GM23338 (cell line): ENCODE results near the gene EPB41L5. TPM values are rescaled to one million over a fixed set of nuclear protein-coding genes. Genes with fewer than 3 reads are reported as not detected.
A peak's percentile ranks its signal among the peaks of the same experiment; 100 is the strongest.

Experiments used
- ATAC-seq: fragments of 200-7000 bp; cut with Tn5 transposase; 3 replicates; pipeline ENCODE4 v1.9.1; 2020
- DNase-seq: peaks from one replicate; pipeline ENCODE4 v3.0.0-alpha.2; 2015; ENCODE audit warnings: low spot score
- H2AFZ ChIP-seq: fragments of 200-600 bp; sonication (generic); 2 replicates; pipeline ENCODE4 v1.8.0; 2016; ENCODE audit warnings: antibody characterized with exemption, mild to moderate bottlenecking, moderate library complexity
- H3F3A ChIP-seq: fragments of 200-600 bp; sonication (generic); replicated peaks from 2 replicates; pipeline ENCODE4 v1.8.0; 2017; ENCODE audit warnings: antibody characterized with exemption, mixed run types, low read depth
- H3K27ac ChIP-seq: fragments of 200-600 bp; sonication (generic); 2 replicates; pipeline ENCODE4 v1.6.1; 2016; ENCODE audit warnings: low read depth
- H3K27me3 ChIP-seq: fragments of 200-600 bp; sonication (generic); 2 replicates; pipeline ENCODE4 v1.8.0; 2016; ENCODE audit warnings: mild to moderate bottlenecking, mixed run types, moderate library complexity; ENCODE audit not compliant: insufficient read depth
- H3K36me3 ChIP-seq: fragments of 200-600 bp; sonication (generic); 2 replicates; pipeline ENCODE4 v1.8.0; 2016; ENCODE audit warnings: mild to moderate bottlenecking; ENCODE audit not compliant: insufficient read depth
- H3K4me1 ChIP-seq: fragments of 200-600 bp; sonication (generic); 2 replicates; pipeline ENCODE4 v1.8.0; 2016; ENCODE audit warnings: mild to moderate bottlenecking, moderate library complexity; ENCODE audit not compliant: insufficient read depth
- H3K4me2 ChIP-seq: fragments of 200-600 bp; sonication (generic); 2 replicates; pipeline ENCODE4 v1.7.1; 2017; ENCODE audit warnings: mixed run types
- H3K4me3 ChIP-seq: fragments of 200-600 bp; sonication (generic); 2 replicates; pipeline ENCODE4 v1.6.1; 2016; ENCODE audit warnings: mixed run types
- H3K79me2 ChIP-seq: fragments of 200-600 bp; sonication (generic); replicated peaks from 2 replicates; pipeline ENCODE4 v1.8.0; 2017; ENCODE audit warnings: mild to moderate bottlenecking; ENCODE audit not compliant: insufficient read depth
- H3K9me2 ChIP-seq: fragments of 200-600 bp; sonication (generic); 2 replicates; pipeline ENCODE4 v1.8.0; 2017; ENCODE audit not compliant: insufficient read depth
- H4K20me1 ChIP-seq: fragments of 200-600 bp; sonication (generic); replicated peaks from 2 replicates; pipeline ENCODE4 v1.8.0; 2017; ENCODE audit warnings: mild to moderate bottlenecking; ENCODE audit not compliant: insufficient read depth
- H3K27ac Mint-ChIP-seq: 2 replicates; pipeline ENCODE4 v1.8.0; 2020; ENCODE audit warnings: inconsistent platforms, mild to moderate bottlenecking, moderate library complexity, mixed read lengths
- H3K27me3 Mint-ChIP-seq: 3 replicates; pipeline ENCODE4 v1.8.0; 2022; ENCODE audit warnings: low read depth, mild to moderate bottlenecking, moderate library complexity, mixed read lengths, inconsistent platforms; ENCODE audit not compliant: insufficient read depth, poor library complexity
- H3K36me3 Mint-ChIP-seq: 3 replicates; pipeline ENCODE4 v1.8.0; 2021; ENCODE audit warnings: low read depth, mild to moderate bottlenecking, inconsistent platforms, moderate library complexity, mixed read lengths
- H3K4me1 Mint-ChIP-seq: 3 replicates; pipeline ENCODE4 v1.8.0; 2020; ENCODE audit warnings: mild to moderate bottlenecking, inconsistent platforms, mixed read lengths
- H3K4me3 Mint-ChIP-seq: 3 replicates; pipeline ENCODE4 v1.8.0; 2021; ENCODE audit warnings: moderate library complexity, mild to moderate bottlenecking, inconsistent platforms, mixed read lengths
- H3K9me3 Mint-ChIP-seq: 3 replicates; pipeline ENCODE4 v1.8.0; 2020; ENCODE audit warnings: moderate library complexity, mild to moderate bottlenecking, inconsistent platforms, mixed read lengths
- CREB1 ChIP-seq: fragments of 250-450 bp; sonication (Bioruptor Pico); IDR thresholded peaks from 2 replicates; pipeline ENCODE4 v1.5.0; 2020; ENCODE audit warnings: low read depth, mild to moderate bottlenecking, moderate library complexity
- EZH2 ChIP-seq: fragments of 200-600 bp; sonication (generic); IDR thresholded peaks from one replicate; pipeline ENCODE4 v1.8.0; 2017; ENCODE audit warnings: antibody characterized with exemption, mild to moderate bottlenecking, low read depth; ENCODE audit not compliant: unreplicated experiment
- JUNB ChIP-seq: IDR thresholded peaks from one replicate; pipeline ENCODE4 v1.6.1; 2016; ENCODE audit warnings: antibody characterized with exemption; ENCODE audit not compliant: unreplicated experiment
- POLR2AphosphoS5 ChIP-seq: IDR thresholded peaks from 2 replicates; pipeline ENCODE4 v1.6.1; 2016; ENCODE audit warnings: antibody characterized with exemption, low read depth
- STAT1 ChIP-seq: IDR thresholded peaks from one replicate; pipeline ENCODE4 v1.6.1; 2016; ENCODE audit warnings: antibody characterized with exemption; ENCODE audit not compliant: unreplicated experiment
- ZNF331 ChIP-seq: fragments of 250-450 bp; sonication (Bioruptor Pico); IDR thresholded peaks from 2 replicates; pipeline ENCODE4 v1.5.0; 2020; ENCODE audit warnings: low read depth, mild to moderate bottlenecking, moderate library complexity
- polyA plus RNA-seq: library from polyadenylated mRNA; unstranded; fragments of >200 nt; fragmentation: Nextera tagmentation; extraction: Ambion mirVana; gene quantifications from 2 replicates; pipeline ENCODE4 v1.2.1, GENCODE V29; 2016
- total RNA-seq: library from RNA; depleted of rRNA; stranded (reverse); fragments of >200 nt; shearing (Covaris generic); gene quantifications from 2 replicates; pipeline ENCODE4 v1.2.3, GENCODE V29; 2014
- TF ChIP-seq, protein P1 (sequence below): IDR thresholded peaks from one replicate; pipeline ENCODE4 v1.6.1; 2018; ENCODE audit warnings: antibody characterized with exemption; ENCODE audit not compliant: unreplicated experiment
- TF ChIP-seq, protein P2 (sequence below): IDR thresholded peaks from 2 replicates; pipeline ENCODE4 v1.6.1; 2016; ENCODE audit warnings: antibody characterized with exemption

The EPB41L5 gene
- total and polyA plus RNA-seq, 2 experiments from 2014 or later = 15.5 to 35.4 TPM

DNA sequence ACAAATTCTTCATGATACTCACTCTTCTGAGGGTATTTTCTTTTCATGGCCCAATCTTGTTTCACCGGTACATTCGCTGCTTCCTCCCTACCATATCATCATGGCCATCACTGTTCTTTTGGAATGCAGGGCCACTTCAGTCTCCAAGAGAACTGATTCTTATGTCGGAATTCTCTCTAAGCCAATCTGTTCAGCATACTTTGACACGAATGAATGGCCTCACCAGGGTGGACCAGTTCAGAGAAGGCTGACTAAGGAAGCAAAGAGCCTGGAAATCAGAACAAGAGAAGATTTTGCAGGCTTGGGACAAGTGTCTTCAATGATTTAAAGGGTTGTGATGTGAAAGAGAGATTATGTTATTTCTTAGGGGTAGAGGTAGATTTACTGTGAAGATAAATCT, 5.0 kb upstream of the EPB41L5 start (continued):
- TF ChIP-seq, protein P1, sequence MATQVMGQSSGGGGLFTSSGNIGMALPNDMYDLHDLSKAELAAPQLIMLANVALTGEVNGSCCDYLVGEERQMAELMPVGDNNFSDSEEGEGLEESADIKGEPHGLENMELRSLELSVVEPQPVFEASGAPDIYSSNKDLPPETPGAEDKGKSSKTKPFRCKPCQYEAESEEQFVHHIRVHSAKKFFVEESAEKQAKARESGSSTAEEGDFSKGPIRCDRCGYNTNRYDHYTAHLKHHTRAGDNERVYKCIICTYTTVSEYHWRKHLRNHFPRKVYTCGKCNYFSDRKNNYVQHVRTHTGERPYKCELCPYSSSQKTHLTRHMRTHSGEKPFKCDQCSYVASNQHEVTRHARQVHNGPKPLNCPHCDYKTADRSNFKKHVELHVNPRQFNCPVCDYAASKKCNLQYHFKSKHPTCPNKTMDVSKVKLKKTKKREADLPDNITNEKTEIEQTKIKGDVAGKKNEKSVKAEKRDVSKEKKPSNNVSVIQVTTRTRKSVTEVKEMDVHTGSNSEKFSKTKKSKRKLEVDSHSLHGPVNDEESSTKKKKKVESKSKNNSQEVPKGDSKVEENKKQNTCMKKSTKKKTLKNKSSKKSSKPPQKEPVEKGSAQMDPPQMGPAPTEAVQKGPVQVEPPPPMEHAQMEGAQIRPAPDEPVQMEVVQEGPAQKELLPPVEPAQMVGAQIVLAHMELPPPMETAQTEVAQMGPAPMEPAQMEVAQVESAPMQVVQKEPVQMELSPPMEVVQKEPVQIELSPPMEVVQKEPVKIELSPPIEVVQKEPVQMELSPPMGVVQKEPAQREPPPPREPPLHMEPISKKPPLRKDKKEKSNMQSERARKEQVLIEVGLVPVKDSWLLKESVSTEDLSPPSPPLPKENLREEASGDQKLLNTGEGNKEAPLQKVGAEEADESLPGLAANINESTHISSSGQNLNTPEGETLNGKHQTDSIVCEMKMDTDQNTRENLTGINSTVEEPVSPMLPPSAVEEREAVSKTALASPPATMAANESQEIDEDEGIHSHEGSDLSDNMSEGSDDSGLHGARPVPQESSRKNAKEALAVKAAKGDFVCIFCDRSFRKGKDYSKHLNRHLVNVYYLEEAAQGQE = no peak
- TF ChIP-seq EZH2 (no peak), POLR2AphosphoS5 (no peak)

DNA sequence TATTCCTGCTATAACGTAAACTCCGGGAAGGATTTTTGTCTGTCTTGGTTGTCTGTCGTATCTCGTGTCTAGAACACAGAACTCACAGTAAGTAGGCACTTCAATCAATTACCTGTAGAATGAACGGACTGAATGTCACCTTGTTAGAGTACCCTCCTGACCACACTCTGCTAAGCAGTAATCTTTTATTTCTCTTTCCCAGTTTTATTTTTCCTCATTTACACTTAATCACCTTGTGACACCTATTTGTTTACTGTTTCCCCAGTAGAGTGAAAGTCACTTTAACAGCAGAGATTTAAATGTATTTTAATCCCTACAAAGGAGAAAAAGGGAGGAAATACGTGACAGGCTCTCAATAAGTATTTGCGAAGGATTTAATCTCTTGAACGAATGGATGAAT, 514 bp upstream of the EPB41L5 start:
- no peaks in the 10 kb centered on the region for H3K9me3 Mint-ChIP-seq
- DNase-seq = no peak
- TF ChIP-seq STAT1 (no peak), EZH2 (no peak), JUNB (no peak)
- peaks cover 8% of the 10 kb centered on the region for H3K27me3 Mint-ChIP-seq
- H3K36me3 ChIP-seq = no peaks in the 10 kb centered on the region
- no peak overlapping the region for H3K27ac ChIP-seq
- H3K4me3 ChIP-seq = peak overlapping the region; percentile 58
- peaks cover 28% of the 10 kb centered on the region for H3K4me1 Mint-ChIP-seq
- peaks cover 7% of the 10 kb centered on the region; the same call in 2 of the 3 replicates for H3K36me3 Mint-ChIP-seq
- H4K20me1 ChIP-seq = no peaks in the 10 kb centered on the region
- peak overlapping the region; percentile 61 for H3K4me3 Mint-ChIP-seq
- no peaks in the 10 kb centered on the region for H3K9me2 ChIP-seq
- H3F3A ChIP-seq = no peaks in the 10 kb centered on the region
- H3K79me2 ChIP-seq = peaks cover 38% of the 10 kb centered on the region
- H3K27me3 ChIP-seq = peaks cover 12% of the 10 kb centered on the region
- peak overlapping the region; percentile 90 for H3K4me2 ChIP-seq
- H3K27ac Mint-ChIP-seq = no peak overlapping the region
- no peak for ATAC-seq
- H3K4me1 ChIP-seq = peaks cover 19% of the 10 kb centered on the region
- no peak overlapping the region for H2AFZ ChIP-seq

DNA sequence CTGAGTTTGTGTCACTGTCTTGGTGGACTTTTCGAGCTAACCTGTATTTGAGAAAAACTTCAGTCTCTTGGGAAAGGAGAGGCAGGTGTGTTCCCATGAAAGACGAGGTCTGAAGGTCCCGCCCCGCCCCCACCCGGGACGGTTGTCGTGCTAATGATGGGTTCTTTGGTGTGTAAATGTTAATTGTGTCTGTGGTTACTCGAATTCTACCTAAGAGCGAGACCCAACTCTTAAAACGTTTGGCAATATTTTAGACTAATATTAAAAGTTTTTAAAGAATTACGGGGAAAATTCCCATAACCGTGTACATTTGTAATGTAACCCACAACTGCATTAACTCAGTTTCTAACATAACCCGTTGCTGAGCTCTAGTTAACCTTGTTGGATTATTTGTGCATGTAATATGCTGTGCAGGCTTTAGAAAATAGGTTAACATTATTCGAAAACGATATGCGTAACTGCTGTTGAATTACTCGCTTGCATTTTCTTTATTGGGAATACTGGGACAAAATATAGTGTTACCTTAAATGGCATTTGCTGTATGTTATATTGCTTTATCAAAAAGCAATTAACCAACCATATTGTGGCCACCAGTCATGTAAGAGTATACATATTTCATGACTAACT, 833 bp downstream of the EPB41L5 start:
- peaks cover 7% of the 10 kb centered on the region; the same call in 2 of the 3 replicates for H3K36me3 Mint-ChIP-seq
- peak overlapping the region; percentile 58 for H3K4me3 ChIP-seq
- peak overlapping the region; percentile 90 for H3K4me2 ChIP-seq
- peaks cover 52% of the 10 kb centered on the region for H3K79me2 ChIP-seq
- no peaks in the 10 kb centered on the region for H3K36me3 ChIP-seq
- ATAC-seq (peak; percentile 29), DNase-seq (peak; percentile 80)
- H2AFZ ChIP-seq = no peak overlapping the region
- peak overlapping the region; percentile 93 for H3K4me3 Mint-ChIP-seq
- peaks cover 8% of the 10 kb centered on the region for H3K27me3 Mint-ChIP-seq
- H3K27ac Mint-ChIP-seq = peak overlapping the region; percentile 93
- peaks cover 12% of the 10 kb centered on the region for H3K27me3 ChIP-seq
- peaks cover 26% of the 10 kb centered on the region for H3K4me1 Mint-ChIP-seq
- H3K4me1 ChIP-seq = peaks cover 21% of the 10 kb centered on the region
- TF ChIP-seq, protein P2, sequence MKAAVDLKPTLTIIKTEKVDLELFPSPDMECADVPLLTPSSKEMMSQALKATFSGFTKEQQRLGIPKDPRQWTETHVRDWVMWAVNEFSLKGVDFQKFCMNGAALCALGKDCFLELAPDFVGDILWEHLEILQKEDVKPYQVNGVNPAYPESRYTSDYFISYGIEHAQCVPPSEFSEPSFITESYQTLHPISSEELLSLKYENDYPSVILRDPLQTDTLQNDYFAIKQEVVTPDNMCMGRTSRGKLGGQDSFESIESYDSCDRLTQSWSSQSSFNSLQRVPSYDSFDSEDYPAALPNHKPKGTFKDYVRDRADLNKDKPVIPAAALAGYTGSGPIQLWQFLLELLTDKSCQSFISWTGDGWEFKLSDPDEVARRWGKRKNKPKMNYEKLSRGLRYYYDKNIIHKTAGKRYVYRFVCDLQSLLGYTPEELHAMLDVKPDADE = no peak
- TF ChIP-seq CREB1 (CRISPR knock-in tag) (0 out of 2 replicates have a peak, but pooled peaks have one; percentile 15), ZNF331 (no peak)
- H3K27ac ChIP-seq = peak overlapping the region; percentile 93
- H4K20me1 ChIP-seq = no peaks in the 10 kb centered on the region; the same call in 1 of the 2 replicates
- no peaks in the 10 kb centered on the region for H3K9me2 ChIP-seq
- no peaks in the 10 kb centered on the region for H3K9me3 Mint-ChIP-seq
- no peaks in the 10 kb centered on the region for H3F3A ChIP-seq
